Fibroblast of gingiva (primary cell): ENCODE data around the gene USP28.

Experiments
- DNase-seq: peaks from one replicate; pipeline ENCODE4 v3.0.0-alpha.2; 2011; ENCODE audit warnings: low read depth

USP28 gene

DNA sequence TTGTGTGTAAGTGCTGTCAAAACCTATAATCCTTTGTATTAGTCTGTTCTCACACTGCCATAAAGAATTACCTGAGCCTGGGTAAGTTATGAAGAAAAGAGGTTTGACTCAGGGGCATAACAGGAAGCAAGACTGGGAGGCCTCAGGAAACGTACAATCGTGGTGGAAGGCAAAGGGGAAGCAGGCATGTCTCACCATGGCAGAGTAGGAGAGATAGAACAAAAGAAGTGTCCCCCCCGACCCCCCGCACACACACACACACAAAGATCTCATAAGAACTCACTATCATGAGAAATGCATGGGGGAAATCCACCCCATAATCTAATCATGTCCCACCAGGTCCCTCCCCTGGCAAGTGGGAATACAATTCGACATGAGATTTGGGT lies 2.3 kb upstream of the USP28 start:
- DNase-seq = no peak

DNA sequence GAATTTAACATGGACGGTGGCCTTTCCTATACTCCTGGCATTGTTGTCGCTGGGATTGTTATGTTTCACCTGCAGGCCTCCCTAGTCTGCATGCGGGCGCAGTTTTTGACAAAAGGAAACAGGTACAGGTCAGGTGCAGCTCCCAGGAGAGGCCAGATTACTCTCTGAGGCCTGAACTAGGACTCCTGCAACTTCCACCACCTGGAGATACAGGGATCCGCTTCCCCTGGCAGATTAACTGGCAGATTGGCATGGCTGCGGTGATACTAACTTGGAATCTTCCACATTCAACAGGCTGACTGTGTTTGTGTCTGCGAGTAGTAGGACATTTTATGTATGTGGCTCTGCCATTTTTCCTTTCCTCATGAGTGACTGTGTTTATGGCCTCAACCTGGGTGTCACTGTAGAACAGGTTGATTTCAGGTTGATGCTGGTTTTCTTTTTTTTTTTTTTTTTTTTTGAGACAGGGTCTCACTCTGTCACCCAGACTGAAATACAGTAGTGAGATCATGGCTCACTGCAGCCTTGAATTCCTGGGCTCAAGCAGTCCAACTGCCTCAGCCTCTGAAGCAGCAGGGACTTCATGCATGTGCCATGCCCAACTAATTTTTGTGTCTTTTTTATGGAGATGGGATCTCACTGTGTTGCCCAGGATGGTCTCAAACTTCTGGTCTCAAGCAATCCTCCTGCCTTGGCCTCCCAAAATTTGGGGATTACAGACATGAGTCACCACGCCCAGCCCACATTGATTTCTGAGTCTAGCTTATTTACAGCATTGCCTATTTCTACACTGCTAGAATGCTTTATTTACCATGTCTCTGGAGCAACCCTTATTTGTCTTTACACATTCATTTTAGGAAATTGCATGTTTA lies 1.7 kb upstream of the USP28 start:
- DNase-seq = no peak

GRCh38 chr11:113876074-113876797 lies 864 bp upstream of the USP28 start:
- no peak for DNase-seq

DNA sequence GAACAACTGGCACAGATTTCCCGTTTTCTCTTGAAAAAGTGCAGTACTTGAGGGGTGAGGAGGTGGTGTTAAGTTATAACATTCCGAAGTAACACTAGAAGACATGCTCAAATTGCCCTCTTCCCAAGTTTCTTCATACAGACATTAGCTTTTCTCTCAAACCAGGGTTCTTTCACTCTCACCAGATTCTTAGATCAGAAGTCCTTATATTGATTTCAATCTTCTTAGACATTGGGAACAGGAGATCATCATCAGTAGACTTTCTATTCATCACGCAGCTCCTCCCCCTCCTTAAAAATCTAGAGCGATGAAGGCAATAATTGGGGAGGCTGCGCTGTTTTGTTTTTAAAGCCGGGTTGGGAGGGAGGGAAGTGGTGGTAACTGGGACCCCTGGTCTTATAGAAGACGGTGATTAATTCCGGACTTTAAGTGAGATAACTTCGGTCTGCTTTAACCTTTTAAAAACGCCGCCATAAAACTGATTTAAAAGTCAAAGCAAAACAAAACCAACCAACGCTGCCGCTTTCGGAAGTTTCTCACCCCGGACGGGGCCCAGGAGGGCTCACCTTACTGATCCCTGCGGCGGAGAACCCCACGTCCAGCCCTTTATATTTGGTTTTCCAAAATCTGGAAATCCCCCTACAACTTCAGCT lies 665 bp downstream of the USP28 start:
- no peak for DNase-seq

DNA sequence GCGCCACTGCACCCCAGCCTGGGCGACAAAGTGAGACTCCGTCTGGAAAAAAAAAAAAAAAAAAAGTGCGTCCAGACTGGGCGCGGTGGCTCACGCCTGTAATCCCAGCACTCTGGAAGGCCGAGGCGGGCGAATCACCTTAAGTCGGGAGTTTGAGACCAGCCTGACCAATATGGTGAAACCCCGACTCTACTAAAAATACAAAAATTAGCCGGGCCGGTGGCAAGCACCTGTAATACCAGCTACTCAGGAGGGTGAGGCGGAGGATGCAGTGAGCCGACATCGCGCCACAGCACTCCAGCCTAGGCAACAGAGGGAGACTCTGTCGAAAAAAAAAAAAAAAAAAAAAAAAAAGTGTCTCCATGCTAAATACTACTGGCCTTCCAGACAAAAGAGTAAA lies 1.3 kb downstream of the USP28 start:
- DNase-seq = no peak

DNA sequence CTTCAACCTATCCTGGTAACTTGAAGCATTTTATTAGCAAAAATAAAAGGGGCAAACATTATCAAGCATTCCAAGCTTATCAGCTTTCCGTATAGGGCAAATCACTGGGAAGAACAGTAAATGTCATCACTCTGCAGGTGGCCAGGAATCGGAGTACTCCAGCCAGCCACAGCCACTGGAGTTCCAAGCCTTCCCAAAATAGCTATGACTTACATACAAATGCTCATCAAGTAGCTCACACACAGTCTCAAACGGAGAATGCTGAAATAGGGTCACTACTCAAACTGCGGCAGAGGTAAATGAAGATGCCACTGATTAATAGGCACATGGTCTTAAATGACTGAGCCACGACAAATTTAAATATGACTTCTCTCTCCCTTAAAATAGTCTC lies 2.1 kb downstream of the USP28 start:
- no peak for DNase-seq

DNA sequence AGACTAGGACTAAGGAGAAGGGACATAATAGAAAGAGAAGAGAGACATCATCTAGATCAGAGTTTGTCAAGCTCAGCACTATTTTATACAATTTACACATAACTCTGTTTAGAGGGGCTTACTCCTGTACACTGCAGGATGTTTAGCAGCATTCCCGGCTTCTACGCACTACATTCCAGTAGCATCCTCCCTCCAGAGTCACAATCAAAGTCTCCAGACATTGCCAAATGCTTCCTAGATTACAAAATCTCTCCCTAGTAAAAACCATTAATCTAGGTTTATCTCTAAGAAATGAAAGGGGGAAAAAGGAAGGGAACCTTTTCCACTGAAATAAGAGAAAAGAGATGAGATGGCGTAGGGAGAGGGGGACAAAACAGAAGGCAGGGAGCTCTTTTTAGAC lies 4.0 kb downstream of the USP28 start:
- DNase-seq = no peak

DNA sequence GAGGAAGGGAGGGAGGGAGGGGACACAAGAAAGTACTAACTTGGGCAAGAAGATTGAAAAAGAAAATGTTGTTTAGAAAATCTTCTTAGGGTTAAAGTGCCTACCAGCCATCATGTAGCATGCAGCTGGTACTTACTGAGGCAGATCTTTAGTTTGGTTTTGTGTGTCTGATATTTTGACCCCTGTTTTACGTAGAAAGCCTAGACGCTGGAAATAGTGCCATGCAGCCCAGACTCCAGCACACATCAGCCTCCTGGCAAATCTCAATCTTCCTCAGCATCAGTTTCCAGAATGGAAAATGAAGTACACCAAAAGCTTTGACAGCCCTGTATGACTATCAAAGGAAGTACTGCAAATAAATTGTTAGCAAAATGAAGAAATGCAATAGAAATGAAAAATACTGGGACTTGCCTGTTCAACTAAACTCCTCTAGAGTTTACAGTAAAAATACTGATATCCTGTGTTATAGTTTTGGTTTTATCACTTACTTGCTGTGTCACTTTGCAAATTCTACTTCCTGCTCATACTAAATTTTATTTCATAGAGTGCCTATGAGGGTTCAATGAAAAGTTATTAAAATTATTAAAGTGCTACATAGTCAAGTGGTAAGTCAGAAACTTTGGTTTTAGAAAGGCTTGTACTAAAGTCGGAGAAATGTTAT lies 7.4 kb downstream of the USP28 start:
- no peak for DNase-seq

- no peak for DNase-seq
These were observed 9.5 kb downstream of the USP28 start for GRCh38 chr11:113865873-113866272.

DNA sequence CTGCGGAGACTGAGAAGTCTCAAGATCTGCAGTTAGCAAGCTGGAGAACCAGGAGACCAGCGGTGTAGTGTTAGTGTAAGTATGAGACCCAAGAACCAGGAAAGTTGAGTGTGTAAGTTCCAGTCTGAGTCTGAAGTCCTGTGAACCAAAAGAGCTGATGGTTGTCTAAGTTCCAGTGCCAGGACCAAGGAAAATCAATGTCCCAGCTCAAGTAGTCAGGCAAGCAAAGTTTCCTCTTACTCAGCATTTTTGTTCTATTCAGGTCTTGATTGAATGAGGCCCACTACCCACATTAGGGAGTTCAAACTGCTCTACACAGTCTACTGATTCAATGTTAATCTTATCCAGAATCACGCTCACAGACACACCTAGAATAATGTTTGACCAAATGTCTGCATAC lies 11.0 kb downstream of the USP28 start:
- no peak for DNase-seq

GRCh38 chr11:113862435-113862834 lies 12.9 kb downstream of the USP28 start:
- peak; percentile 16 for DNase-seq

DNA sequence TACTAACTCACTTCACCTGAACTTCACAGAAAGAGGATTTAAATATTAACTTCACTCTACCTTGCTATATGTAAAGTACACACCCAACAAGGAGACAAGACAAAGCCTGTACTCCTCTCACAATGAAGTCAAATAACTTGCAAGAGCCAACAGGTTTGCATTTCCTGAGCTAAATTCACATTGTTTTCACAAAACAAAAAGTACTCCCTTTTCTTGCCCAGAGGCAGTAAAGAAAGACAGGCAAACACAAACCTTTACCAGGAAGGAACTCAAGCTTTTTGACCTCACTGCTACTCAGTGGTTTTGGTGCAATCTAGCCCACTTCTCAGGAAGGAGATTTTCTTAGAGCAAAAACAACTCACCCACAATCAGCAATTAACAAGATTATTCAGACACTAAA lies 15.7 kb downstream of the USP28 start:
- no peak for DNase-seq

- no peak for DNase-seq
These were observed 18.2 kb downstream of the USP28 start for GRCh38 chr11:113856966-113857759.

GRCh38 chr11:113855803-113856202 lies 19.6 kb downstream of the USP28 start:
- DNase-seq = no peak

- DNase-seq = no peak
These were observed 25.2 kb downstream of the USP28 start for GRCh38 chr11:113850188-113850587.

DNA sequence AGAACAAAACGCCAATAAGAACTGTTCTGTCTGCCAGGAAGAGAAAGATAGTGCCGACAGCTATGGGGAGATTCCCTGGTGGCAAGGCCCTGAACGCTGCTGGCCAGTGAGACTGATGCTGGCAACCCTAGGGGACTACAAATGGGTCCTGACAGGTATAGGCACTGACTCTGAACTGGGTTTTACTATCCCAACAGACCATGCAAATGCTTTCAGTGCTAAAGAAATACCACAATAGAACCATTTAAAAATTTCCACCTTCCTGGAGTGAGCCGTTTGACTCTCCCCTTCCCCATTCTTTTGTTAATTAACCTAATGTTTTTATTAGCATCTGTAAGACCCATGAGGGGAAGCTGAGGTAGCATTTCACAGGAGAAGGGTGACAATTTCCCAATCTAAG lies 25.7 kb downstream of the USP28 start:
- no peak for DNase-seq

DNA sequence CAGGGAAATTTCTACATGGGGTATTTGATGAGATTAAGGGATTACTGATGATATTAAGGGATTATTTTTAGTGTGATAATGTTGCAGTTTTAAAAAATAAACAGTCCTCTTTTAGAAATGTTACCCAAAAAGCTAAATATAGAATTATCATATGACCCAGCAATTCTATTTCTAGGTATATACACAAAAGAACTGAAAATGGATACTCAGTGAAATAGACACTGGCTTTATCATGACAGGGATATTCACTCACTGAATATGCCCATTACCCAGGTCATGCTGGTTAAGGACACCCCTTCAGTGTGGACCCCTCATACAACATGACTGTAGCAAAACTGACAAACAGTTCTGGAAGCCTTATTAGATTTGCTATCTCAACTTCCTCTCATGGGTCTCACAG lies 27.8 kb downstream of the USP28 start:
- no peak for DNase-seq

DNA sequence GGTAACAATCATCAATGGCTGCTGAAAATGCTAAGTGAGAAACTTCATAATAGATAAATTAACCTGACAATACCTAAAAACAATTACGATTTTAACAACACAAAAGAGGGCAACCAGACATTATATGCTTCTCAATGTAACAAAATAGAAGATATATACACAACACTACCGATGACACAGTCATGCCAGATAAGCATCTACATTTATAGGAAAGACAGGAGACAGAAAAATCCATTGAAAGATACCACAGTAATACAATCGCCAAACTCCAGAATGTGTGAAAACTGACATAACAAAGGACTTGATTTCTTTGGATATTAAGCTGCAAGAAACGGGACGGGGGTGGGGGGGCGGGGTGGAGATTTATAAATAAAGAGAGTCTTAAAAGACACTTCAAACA lies 28.3 kb downstream of the USP28 start:
- DNase-seq = no peak

- DNase-seq = no peak
These were observed 33.7 kb downstream of the USP28 start for GRCh38 chr11:113841691-113842090.

GRCh38 chr11:113840932-113841664 lies 34.3 kb downstream of the USP28 start:
- no peak for DNase-seq

DNA sequence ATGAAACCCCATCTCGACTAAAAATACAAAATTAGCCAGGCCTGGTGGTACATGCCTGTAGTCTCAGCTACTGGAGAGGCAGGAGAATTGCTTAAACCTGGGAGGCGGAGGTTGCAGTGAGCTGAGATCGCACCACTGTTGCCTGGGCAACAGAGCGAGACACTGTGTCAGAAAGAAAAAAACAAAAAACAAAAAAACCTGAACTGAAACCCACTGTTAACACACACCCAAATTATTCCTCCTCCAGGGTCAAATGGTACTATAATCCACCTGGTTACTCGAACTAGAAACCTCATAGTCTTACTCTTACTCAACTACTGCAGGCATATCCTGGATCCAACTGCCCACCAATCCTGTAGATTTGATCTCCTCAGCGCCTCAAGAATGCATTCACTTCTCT lies 35.5 kb downstream of the USP28 start:
- no peak for DNase-seq
